ENCODE data around the gene ACD.
A peak's percentile ranks its signal among the peaks of the same experiment; 100 is the strongest.

The ACD gene

GRCh38 chr16:67641779-67642708 lies 18.0 kb downstream of the ACD start:
- CTCF ChIA-PET: interaction anchor here (0.7 to 12.1 kb wide), 12 partner anchors 8 to 122 kb away, joined by 3 to 174 read pairs (median 9); partner anchors contain the start of genes ACD, C16orf86, CTCF and ENKD1
- no peak for TF ChIP-seq CTCF (IDR thresholded peaks at IDR 0.05; ENCODE audit: insufficient read depth, low read length, missing control alignments)
- no peak overlapping the region for H3K4me3 ChIP-seq (ENCODE audit: low read depth, low read length)
- no peak for DNase-seq (ENCODE audit: low read depth, low spot score)
- POLR2A ChIA-PET: interaction anchor here (0.8 kb wide), 1 partner anchor 79 kb away, joined by 3 read pairs; no protein-coding TSS in a partner anchor

- ChIA-PET CTCF (interaction anchor here (0.7 kb wide), 1 partner anchor 75 kb away, joined by 3 read pairs; the partner anchor contains the start of gene CTCF), POLR2A (no interaction called here)
- TF ChIP-seq CTCF (IDR thresholded peaks at IDR 0.05; ENCODE audit: insufficient read depth, low read length, missing control alignments): no peak
- no peak for DNase-seq (ENCODE audit: low read depth, low spot score)
- no peak overlapping the region for H3K4me3 ChIP-seq (ENCODE audit: low read depth, low read length)
Measured at GRCh38 chr16:67637625-67638024, 22.4 kb downstream of the ACD start.

GRCh38 chr16:67636713-67637112 lies 23.3 kb downstream of the ACD start:
- H3K4me3 ChIP-seq (ENCODE audit: low read depth, low read length): no peak overlapping the region
- no peak for DNase-seq (ENCODE audit: low read depth, low spot score)
- ChIA-PET POLR2A (no interaction called here), CTCF (no interaction called here)
- no peak for TF ChIP-seq CTCF (IDR thresholded peaks at IDR 0.05; ENCODE audit: insufficient read depth, low read length, missing control alignments)

GRCh38 chr16:67632415-67633172 lies 27.5 kb downstream of the ACD start:
- CTCF ChIA-PET: interaction anchor here (0.9 to 4.0 kb wide), 6 partner anchors 11 to 111 kb away, joined by 3 to 33 read pairs (median 6); partner anchors contain the start of genes CARMIL2 and CTCF
- POLR2A ChIA-PET: no interaction called here
- DNase-seq (ENCODE audit: low read depth, low spot score): peak; percentile 2
- TF ChIP-seq CTCF (IDR thresholded peaks at IDR 0.05; ENCODE audit: insufficient read depth, low read length, missing control alignments): no peak
- H3K4me3 ChIP-seq (ENCODE audit: low read depth, low read length): no peak overlapping the region

- TF ChIP-seq CTCF (IDR thresholded peaks at IDR 0.05; ENCODE audit: insufficient read depth, low read length, missing control alignments): no peak
- POLR2A ChIA-PET: no interaction called here
- H3K4me3 ChIP-seq (ENCODE audit: low read depth, low read length): no peak overlapping the region
- CTCF ChIA-PET: interaction anchor here (1.5 to 1.6 kb wide), 2 partner anchors 10 to 107 kb away, joined by 3 to 5 read pairs; no protein-coding TSS in a partner anchor
- no peak for DNase-seq (ENCODE audit: low read depth, low spot score)
Measured at GRCh38 chr16:67628216-67628615, 31.8 kb downstream of the ACD start.

Measured in AG04449 (cell line).